ENCODE results near the gene PARD6G.

The PARD6G gene, protein sequence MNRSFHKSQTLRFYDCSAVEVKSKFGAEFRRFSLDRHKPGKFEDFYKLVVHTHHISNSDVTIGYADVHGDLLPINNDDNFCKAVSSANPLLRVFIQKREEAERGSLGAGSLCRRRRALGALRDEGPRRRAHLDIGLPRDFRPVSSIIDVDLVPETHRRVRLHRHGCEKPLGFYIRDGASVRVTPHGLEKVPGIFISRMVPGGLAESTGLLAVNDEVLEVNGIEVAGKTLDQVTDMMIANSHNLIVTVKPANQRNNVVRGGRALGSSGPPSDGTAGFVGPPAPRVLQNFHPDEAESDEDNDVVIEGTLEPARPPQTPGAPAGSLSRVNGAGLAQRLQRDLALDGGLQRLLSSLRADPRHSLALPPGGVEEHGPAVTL

DNA sequence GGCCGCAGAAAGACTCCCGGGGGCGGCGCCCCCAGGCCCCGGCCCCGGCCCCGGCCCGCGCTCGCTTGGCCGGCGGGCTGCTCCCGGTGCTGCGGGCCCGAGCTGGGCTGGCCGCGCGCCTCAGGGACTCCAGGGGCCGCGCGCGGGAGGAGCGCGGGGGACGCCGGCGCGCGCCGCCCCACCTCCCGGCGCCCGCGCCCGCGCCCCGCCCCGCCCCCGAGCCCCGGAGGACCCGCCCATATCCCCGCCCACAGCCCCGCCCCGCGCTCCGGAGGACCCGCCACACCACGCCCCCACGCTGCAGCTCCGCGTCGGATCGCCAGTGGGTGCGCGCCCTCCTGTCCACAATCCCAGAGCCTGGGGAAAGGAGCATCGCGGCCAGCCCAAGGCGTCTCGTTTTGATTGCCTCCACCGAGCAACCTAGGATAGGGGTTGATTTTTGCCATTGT is at the start of gene PARD6G:
TSS of gene PARD6G (minus strand) at position 122 of the 449 bp plus-strand sequence. CDS start 166 bp downstream, outside the sequence.
- peak; percentile 54 to 70 for DNase-seq

DNA sequence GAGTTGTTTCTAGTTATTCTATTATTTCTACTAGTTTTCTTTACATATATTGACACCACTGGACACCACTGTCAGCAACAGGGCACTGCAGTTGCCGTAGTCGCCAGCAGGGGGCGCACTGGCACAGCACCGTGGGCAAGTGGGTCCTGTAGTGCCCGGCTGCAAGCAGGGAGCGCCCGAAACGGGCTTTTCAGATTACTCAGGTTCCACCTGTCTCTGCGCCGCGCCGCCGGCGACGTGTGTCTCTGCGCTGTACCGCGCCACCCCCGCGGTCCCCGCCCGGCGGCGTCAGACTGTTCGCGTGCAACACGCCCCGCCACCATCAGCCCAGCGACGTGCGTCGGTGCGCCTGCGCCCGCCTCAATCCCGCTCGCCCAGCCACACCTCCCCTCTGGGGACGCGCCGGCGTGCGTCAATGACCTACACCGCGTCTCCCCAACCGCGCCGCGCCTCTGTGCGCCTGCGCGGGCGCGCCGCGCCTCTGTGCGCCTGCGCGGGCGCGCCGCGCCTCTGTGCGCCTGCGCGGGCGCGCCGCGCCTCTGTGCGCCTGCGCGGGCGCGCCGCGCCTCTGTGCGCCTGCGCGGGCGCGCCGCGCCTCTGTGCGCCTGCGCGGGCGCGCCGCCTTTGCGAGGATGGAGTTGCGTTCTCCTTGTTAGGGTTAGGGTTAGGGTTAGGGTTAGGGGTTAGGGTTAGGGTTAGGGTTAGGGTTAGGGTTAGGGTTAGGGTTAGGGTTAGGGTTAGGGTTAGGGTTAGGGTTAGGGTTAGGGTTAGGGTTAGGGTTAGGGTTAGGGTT is 15.1 kb upstream of the PARD6G start:
- DNase-seq, result peak in 1 of 2 donors; percentile 26

DNA sequence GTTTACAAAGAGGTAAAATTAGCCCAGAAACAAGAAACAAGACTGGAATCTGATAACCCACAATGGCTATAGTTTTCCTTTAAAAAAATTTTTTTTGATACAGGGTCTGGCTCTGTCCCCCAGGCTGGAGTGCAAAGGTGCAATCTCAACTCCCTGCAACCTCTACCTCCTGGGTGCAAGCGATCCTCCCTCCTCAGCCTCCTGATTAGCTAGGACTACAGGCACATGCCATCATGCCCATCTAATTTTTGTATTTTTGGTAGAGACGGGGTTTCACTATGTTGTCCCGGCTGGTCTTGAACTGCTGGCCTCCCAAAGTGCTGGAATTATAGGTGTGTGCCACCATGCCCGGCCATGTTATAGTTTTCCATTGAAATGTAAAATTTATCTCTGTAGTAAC is 12.3 kb upstream of the PARD6G start:
- no peak for DNase-seq

DNA sequence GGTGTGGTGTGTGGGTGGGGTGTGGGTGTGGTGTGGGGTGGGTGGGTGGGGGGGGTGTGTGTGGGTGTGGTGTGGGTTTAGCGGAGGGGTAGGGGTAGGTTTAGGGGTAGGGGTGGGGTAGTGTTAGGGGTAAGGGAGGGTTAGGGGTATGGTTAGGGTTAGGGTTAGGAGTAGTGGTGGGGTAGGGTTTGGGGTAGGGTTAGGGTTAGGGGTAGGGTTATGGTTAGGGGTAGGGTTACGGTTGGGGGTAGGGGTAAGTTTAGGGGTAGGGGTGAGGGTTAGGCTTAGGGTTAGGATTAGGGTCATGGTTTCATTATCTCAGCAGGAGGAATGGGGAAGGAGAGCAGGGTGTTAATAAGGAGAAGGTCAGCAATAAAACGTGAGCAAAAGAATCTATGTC is 11.3 kb upstream of the PARD6G start:
- no peak for DNase-seq

DNA sequence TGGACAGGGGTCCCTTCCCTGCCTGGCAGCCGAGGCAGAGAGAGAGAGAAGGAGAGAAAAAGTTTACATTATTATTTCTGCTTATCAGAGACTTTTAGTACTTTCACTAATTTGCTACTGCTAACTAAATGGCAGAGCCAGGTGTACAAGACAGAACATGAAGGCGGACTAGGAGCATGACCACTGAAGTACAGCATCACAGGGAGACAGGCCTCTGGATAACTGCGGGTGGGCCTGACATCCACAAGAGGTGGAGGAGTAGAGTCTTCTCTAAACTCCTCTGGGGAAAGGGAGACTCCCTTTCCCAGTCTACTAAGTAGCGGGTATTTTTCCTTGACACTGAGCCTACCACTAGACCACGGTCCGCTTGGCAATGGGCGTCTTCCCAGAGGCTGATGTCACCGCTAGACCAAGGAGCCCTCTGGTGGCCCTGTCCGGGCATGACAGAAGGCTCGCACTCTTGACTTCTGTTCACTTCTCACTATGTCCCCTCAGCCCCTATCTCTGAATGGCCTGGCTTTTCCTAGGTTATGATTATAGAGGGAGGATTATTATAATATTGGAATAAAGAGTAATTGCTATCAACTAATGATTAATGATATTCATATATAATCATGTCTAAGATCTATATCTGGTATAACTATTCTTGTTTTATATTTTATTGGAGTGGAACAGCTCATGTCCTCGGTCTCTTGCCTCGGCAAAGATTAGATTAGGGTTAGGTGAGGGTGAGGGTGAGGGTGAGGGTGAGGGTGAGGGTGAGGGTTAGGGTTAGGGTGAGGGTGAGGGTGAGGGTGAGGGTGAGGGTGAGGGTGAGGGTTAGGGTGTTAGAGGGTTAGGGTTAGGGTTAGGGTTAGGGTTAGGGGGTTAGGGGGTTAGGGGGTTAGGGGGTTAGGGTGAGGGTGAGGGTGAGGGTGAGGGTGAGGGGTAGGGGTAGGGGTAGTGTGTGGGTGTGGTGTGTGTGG is 10.5 kb upstream of the PARD6G start:
- DNase-seq, result peak; percentile 56 to 67

DNA sequence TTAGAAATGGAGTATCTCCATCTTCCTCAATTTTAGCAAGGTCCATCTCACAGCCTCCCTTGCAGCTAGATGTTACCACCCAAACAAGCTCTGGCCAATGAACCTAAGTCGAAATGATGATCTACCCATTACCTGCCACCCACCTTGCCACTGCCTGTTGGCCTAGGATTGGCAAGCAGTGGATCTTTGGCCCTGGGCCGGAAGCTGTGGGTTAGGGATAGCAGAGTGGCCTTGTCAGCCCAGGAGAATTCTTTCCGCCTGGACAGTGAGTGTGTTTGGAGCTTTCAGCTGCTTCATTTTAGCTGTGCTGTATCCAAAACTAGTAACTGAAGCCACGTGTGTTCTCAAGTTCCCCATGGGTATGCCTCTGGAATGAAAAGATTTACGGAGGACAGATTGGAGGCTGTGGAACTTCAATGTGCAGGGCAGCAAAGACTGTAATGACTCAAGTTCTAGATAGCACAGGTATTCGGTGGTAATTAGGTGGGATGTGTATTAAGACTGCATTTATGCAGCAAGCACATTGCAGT is 7.7 kb upstream of the PARD6G start:
- no peak for DNase-seq

DNA sequence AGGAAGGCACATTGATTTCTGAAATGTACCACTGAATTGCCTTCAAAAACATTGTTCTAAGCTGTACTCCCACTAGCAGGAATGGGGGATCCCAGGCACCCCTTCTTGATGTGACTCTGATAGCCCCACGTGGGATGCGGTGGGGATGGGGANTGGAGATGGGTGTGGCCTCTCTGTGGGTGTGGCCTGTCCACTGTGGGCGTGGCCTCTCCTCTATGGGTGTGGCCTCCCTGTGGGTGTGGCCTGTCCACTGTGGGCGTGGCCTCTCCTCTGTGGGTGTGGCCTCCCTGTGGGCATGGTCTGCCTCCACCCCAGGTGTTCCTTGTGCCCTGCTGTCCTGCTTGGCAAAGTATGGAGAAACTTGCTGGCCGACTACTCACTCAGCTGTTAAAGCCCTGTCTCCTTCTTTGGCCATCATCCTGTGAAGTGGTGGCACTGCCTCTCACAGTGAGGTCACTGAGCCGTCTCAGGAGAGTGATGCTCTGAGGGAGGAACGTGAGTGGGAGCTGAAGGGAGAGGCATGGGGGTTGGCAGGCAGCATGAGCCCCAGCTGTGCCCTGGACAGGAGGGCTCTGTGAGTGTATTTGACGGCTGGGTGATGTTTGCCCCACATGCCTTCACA is 6.7 kb upstream of the PARD6G start:
- DNase-seq, result peak in 1 of 2 donors; percentile 15

DNA sequence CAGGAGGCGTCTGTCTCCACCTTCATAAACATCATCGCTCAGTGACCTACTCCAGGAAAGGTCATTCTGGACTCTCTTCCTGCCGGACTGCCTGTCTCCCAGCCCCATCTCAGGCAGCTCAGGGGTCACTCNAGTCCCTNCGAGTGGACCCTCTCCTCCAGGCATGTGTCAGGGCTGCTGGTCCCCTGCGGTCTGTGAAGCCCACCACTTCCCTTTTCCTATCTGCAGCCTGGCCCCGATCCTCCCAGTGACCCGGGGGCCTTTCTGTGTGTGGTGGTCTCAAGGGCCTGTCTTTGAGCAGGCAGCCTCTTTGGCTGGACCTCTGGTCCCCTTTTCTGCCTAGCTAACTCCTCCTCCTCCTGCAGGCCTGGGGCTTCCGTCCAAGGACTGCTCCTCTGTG is 5.9 kb upstream of the PARD6G start:
- no peak for DNase-seq

DNA sequence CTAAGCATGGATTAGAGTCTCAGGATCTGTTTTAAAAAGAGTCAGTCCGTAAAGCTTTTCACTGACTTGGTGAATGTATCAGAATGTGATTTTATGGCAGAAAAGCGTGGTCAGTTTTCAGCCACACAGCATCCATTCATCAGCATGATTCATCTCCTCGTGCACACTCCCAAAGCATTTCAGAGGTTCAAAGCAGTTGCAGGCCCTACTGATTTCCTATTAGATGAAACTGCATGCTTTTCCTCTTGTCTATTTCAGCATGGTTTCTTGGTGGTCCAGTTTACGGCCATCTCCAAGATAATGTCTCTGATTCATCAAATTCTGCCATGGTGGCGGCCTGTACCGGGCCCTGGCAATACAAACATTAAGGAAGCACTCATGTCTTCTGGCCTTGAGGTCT is 4.8 kb upstream of the PARD6G start:
- DNase-seq, result no peak

DNA sequence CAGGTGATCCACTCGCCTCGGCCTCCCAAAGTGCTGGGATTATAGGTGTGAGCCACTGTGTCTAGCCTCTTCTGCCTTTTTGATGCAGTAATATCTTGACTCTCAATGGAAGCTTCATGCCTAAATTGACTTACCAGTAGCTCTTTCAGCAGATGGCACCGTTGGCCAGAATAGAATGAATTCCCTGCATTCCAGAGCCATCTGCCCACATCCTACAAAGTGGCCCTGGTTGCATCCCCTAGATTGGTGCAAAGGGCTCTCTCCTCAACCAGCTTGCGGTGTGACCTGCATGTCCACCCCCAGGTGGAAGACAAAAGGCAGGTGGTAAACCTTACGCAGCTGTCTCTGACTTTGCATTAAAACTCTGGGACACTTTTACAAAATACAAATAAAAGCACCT is 4.4 kb upstream of the PARD6G start:
- DNase-seq, result no peak

DNA sequence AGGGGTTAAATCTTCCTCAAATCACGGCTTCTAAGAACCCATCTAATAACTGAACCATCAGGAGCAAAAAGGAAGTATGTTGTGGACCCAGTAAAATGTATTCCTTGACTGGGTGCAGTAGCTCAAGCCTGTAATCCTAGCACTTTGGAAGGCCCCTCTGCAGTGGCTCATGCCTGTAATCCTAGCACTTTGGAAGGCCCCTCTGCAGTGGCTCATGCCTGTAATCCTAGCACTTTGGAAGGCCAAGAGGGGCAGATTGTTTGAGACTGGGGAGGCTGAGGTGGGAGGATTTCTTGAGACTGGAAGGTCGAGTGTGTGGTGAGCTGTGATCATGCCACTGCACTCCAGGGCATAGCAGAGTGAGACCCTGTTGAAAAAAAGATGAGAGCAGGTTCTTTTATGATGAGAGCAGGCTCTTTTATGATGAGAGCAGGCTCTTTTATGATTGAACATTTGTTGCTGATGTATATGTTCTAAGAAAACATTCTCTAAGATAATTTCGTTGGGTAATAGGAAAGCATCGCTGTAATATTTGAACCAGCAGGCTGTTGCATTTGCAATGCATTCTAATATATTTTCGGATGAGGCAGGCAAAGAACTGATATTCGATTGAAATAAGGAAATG is 3.5 kb upstream of the PARD6G start:
- no peak for DNase-seq

DNA sequence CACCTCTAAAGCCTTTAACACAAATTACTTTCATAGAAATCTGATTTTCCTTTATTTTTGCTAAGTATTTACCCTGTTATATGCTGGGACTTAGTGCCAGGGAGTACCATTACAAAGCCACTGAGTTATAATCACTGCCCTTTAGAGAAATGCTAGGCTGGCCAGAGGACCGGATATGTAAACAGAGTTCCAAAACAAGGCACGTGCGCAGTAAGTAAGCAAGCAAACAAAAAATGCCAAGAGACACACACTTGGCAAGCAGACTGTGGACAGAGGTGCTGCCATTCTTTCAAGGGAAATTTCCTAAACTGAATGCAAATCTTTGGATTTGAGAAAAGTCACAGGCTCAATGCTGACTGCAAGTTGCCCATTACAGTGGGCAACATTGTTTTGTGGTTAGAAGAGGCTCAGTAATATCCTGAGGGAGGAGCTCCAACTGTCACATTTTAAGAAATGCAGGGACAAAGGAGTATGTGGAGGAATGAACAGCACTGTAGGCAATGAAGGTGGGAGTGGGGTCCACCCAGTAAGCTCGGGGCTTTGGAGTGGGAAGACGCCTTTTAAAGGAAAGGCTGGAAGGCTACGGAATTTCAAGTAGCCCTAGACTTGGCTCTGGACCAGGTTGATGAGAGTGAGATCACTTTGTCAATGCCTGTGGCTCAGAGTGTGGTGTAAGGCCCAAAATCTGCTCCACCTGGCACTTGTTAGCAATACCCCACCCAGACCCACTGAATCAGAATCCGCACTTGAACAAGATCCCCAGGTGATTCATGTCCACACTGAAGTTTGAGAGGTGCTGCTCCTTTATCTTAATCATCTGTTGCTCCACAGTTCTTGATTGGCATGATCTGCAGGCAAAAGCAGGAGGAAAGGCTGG is 2.1 kb upstream of the PARD6G start:
- no peak for DNase-seq

DNA sequence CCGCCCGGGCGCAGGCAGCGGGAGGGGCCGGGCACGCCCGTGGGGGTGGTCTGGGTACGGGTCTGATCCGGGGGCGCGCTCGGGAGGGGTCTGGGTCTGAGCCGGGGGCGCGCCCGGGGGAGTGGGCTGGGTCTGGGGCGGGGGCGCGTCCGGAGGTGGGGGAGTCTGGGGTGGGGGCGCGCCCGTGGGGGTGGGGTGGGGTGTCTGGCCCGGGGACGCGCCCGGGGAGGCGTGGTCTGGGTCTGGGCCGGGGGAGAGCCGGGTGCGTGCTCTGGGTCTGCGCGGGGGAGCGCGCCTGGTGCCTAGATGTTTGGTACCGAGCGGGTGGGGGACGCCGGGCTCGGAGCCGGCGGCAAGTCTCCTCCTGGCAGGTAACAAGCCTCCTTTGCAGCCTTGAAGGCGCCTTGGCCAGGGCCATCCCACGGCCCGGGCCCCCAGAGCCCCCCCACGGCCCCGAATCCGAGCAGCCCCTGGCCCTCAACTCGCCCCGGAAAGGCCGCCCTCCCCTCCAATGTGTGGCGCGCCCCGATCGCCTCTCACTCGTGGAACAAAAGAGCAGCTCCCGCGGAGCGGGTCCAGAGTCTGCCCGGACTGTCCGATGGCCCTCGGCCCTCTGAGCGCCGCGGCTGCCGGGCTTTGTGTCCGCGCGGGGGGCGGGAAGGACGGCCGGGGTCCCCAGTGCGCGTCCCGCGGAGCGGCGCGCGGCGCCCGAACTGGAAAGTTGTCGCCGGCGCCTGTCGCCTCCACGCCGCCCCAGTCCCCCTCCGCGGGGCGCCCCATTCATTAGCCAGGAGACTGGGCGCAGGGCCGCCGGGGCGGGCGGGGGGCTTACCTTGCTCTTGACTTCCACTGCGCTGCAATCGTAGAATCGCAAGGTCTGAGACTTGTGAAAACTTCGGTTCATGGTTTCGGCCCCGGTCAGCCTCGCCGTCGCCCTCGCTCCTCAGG is 595 bp downstream of the PARD6G start:
- peak in 1 of 2 donors; percentile 16 for DNase-seq

DNA sequence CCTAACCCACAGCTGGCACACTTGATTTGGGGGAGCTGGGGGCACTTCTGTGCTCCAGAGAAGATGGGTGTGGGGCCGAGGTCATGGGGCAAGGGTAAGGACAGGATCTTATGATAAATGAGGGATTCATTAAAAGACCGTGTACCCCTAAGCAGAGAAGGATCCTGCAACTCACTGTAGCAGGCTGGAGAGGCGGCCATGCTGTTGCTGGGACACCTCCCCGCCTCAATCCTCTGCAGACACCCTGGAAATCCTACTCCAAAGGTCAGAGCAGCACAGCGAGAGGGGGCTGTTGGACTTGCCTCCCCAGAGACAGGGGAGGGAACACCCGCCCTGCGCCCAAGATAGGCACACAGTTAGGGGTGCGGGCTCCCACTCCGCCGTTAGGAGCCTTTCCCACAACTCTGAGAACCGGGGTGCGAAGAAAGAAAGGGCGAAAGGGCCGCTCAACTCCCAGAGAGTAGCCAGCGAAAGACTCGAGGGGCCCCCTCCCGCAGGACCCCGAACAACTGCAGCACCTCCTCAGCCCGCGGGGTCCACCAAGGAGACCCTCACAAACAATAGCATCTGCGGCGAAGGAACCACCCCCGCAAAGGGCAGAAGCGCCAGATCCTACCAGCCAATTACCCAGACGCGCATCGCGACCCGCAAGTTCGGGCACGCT is 1.4 kb downstream of the PARD6G start:
- DNase-seq, result no peak

DNA sequence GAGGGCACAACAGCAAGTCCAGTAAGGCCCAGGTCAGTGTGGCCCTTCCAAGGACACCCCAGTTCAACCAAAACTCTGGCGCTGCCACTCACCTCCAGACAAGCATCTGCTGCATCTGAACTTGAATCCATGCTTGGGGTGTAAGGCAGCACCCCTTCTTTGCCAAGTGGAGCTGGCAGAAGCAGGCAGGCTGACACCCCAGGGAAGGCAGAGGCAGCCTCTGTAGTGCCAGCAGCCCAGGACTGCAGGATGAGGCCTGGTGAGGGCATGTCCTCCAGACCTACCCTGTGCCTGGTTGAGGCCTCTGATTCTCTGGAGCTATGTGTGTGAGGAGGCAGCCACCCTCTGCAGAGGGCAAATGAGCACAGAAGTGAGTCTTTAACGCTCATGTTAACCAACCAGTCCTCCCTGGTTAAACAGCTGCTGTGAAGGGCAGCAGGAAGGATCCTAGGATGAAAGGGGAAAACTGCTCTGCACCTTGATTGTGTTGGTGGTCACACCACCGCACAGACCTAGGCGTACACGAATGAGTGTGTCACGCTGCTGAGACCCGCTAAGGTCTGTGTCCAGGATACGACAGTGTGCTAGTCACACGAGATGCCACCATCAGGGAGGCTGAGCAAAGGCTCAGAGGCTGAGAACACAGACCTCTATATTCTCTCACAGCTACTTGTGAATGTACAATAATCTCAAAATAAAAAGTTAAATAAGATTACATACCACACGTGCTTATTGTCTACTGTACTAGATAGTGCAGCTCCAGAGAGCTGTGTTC is 2.2 kb downstream of the PARD6G start:
- DNase-seq, result no peak

DNA sequence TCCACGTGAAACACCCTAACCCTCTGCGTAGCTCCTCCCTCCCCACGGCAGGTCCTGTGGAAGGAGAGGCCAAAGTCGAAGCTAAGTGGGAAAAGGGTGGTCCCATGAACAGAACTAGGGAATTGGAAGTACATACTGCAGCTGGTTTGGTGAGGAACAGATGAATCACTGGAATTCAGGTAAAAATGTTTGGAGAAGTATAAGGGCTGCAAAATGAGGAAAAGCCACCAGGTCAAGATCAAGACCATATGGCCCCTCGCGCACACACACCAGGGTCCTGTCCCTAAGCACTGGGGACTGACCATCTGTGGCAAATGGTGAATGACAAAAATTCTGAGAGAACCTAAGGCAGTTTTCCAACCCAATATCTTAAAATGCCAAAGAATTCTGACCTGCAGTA is 3.1 kb downstream of the PARD6G start:
- no peak for DNase-seq

DNA sequence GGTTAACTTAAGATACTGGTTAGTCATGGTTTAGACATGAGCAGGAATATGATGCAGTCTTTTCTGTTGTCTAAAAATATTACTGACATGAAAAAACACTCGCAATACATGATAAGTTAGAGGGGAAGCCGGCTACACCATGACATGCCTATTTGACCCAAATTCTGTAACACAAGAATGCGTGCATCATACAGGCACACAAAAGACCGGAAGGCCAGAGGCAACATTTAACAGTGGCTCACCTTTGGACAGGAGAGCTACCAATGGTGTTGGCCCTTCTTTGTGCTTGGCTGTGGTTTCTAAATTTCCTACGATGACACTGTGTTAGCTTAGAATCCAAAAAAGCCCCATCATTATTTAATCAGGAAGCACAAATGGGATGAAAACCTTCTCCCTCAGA is 4.1 kb downstream of the PARD6G start:
- no peak for DNase-seq
